A673 (cell line): ENCODE measurements around the gene BEND3.

Experiments
- EZH2 ChIP-seq: fragments of 200-600 bp; sonication (generic); IDR thresholded peaks from 2 replicates; pipeline ENCODE4 v1.6.1; 2017; ENCODE audit warnings: borderline replicate concordance, low read depth, mild to moderate bottlenecking, mixed read lengths, antibody characterized with exemption, low read length; ENCODE audit not compliant: poor library complexity, severe bottlenecking
- TF ChIP-seq, protein P1 (sequence below): fragments of 300-800, 200-600 bp; sonication (generic); conservative IDR thresholded peaks from 2 replicates; pipeline ENCODE4 v1.5.1; 2017; ENCODE audit warnings: low read depth, mild to moderate bottlenecking, antibody characterized with exemption, low read length, moderate library complexity, mixed read lengths

DNA sequence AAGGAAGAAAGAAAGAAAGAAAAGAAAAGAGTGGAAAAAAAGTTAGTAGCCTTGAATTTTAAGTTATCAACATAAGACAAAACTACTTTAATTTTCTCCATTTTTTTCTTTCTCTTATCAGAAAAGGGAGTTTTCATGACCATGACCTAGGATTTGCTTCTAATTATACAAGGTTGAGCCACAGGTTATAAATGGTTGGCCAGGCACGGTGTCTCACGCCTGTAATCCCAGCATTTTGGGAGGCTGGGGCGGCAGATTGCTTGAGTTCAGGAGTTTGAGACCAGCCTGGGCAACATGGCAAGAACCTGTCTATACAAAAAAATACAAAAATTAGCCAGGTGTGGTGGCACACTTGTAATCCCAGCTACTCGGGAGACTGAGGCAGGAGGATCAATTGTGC lies 95.1 kb downstream of the BEND3 start:
- TF ChIP-seq, protein P1, sequence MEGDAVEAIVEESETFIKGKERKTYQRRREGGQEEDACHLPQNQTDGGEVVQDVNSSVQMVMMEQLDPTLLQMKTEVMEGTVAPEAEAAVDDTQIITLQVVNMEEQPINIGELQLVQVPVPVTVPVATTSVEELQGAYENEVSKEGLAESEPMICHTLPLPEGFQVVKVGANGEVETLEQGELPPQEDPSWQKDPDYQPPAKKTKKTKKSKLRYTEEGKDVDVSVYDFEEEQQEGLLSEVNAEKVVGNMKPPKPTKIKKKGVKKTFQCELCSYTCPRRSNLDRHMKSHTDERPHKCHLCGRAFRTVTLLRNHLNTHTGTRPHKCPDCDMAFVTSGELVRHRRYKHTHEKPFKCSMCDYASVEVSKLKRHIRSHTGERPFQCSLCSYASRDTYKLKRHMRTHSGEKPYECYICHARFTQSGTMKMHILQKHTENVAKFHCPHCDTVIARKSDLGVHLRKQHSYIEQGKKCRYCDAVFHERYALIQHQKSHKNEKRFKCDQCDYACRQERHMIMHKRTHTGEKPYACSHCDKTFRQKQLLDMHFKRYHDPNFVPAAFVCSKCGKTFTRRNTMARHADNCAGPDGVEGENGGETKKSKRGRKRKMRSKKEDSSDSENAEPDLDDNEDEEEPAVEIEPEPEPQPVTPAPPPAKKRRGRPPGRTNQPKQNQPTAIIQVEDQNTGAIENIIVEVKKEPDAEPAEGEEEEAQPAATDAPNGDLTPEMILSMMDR, result no peak
- no peak for TF ChIP-seq EZH2
